HFF-Myc (cell line): ENCODE measurements around the gene FREY1.

ENCODE experiments used
- DNase-seq: peaks from one replicate; pipeline ENCODE4 v3.0.0-alpha.2; 2011; ENCODE audit warnings: low read depth; ENCODE audit errors: extremely low read depth
- H3K4me3 ChIP-seq: replicated peaks from 2 replicates; pipeline ENCODE4 v1.5.1; 2011; ENCODE audit warnings: low read depth, mild to moderate bottlenecking, control low read depth, low read length
- CTCF ChIP-seq: IDR thresholded peaks from 2 replicates; pipeline ENCODE4 v1.5.1; 2012; ENCODE audit warnings: mild to moderate bottlenecking, low read depth, low read length, control low read depth; ENCODE audit errors: missing control alignments

FREY1 gene

GRCh38 chr11:45941285-45941684, 34.2 kb upstream of the FREY1 start:
- DNase-seq: no peak
- H3K4me3 ChIP-seq: no peak overlapping the region
- TF ChIP-seq CTCF: no peak

GRCh38 chr11:45939836-45940235, 32.8 kb upstream of the FREY1 start:
- DNase-seq: no peak
- no peak overlapping the region for H3K4me3 ChIP-seq
- no peak for TF ChIP-seq CTCF

- TF ChIP-seq CTCF: no peak
- H3K4me3 ChIP-seq: no peak overlapping the region
- DNase-seq: no peak
Measured at GRCh38 chr11:45937916-45938315, 30.8 kb upstream of the FREY1 start.

- DNase-seq: no peak
- H3K4me3 ChIP-seq: no peak overlapping the region
Measured at GRCh38 chr11:45936511-45937054, 29.5 kb upstream of the FREY1 start.

GRCh38 chr11:45935349-45936064, 28.4 kb upstream of the FREY1 start:
- no peak for DNase-seq
- TF ChIP-seq CTCF: no peak
- H3K4me3 ChIP-seq: no peak overlapping the region

More at GRCh38 chr11:45936511-45937054, 29.5 kb upstream of the FREY1 start:
- TF ChIP-seq CTCF: no peak

- no peak for DNase-seq
- H3K4me3 ChIP-seq: no peak overlapping the region
- TF ChIP-seq CTCF: no peak
Measured at GRCh38 chr11:45934580-45935318, 27.7 kb upstream of the FREY1 start.
